Measurements from ENCODE around the gene DAGLA. TPM values are rescaled to one million over a fixed set of nuclear protein-coding genes. Genes with fewer than 3 reads are reported as not detected.

The DAGLA gene
- total RNA-seq, 3 donors from 2014 or later (not counting 1 experiment from before 2014, with no cell fraction given): 0.18 to 0.48 (median 0.38) TPM

DNA sequence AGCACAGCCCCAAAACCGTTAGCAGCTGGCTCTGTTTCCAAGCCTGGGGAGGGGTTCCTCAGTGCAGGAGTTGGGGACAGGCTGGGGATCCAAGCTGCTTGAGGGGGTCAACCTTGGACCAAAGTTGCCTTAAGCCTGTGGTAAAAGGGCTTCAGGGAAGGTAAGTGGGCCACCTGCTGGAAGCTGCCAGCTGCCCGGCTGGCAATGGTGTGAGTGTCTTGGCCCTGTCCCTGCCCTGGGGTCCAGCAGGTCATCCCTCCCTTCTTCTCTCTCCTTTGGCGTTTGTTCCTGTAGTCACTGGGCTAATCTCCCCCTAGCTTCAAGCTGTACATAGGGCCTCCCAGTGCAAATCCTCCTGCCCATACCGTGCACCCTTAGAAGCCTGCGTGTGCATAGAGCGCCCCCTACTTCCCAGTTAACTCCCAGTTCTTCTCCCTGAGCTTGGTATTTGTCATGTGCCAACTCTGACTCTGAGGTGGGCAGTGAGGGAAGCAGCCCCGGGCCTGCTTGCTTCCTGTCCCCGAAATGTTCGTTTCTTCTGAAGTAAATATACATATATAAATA lies 107.8 kb downstream of the DAGLA start:
- H3K4me1 ChIP-seq (ENCODE audit: control insufficient read depth, insufficient read depth, low read length): peaks cover 13% of the 10 kb centered on the region
- no peaks in the 10 kb centered on the region for H3K27me3 Mint-ChIP-seq (ENCODE audit: low read depth in 2 of 2)
- no peaks in the 10 kb centered on the region for H3K36me3 Mint-ChIP-seq
- no peaks in the 10 kb centered on the region for H3K9me3 ChIP-seq (ENCODE audit: control insufficient read depth, insufficient read depth, low read length)
- peaks cover 13 to 41% of the 10 kb centered on the region in 2 donors for H3K4me1 Mint-ChIP-seq
- H3K27me3 ChIP-seq (ENCODE audit: control insufficient read depth, insufficient read depth, low read length): no peaks in the 10 kb centered on the region
- H3K4me3 ChIP-seq (ENCODE audit: low read length): no peak overlapping the region
- H3K36me3 ChIP-seq (ENCODE audit: control insufficient read depth, insufficient read depth, low read length): peaks cover 44% of the 10 kb centered on the region
- H3K27ac ChIP-seq (ENCODE audit: low read length): no peak overlapping the region
- ATAC-seq (no peak), DNase-seq (peak in 1 of 2 donors; percentile 36)
- no peak overlapping the region for H3K4me3 Mint-ChIP-seq
- no peaks in the 10 kb centered on the region for H3K9me3 Mint-ChIP-seq
- TF ChIP-seq, protein P1, sequence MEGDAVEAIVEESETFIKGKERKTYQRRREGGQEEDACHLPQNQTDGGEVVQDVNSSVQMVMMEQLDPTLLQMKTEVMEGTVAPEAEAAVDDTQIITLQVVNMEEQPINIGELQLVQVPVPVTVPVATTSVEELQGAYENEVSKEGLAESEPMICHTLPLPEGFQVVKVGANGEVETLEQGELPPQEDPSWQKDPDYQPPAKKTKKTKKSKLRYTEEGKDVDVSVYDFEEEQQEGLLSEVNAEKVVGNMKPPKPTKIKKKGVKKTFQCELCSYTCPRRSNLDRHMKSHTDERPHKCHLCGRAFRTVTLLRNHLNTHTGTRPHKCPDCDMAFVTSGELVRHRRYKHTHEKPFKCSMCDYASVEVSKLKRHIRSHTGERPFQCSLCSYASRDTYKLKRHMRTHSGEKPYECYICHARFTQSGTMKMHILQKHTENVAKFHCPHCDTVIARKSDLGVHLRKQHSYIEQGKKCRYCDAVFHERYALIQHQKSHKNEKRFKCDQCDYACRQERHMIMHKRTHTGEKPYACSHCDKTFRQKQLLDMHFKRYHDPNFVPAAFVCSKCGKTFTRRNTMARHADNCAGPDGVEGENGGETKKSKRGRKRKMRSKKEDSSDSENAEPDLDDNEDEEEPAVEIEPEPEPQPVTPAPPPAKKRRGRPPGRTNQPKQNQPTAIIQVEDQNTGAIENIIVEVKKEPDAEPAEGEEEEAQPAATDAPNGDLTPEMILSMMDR (IDR thresholded peaks at IDR 0.05): no peak
- 87% methylated on average over 6 of the region's 9 CpGs for WGBS (ENCODE audit: insufficient coverage)
- intact Hi-C loops (cut with micrococcal nuclease): no loop called here
- H3K27ac Mint-ChIP-seq: peak overlapping the region in 1 of 2 donors; percentile 18

DNA sequence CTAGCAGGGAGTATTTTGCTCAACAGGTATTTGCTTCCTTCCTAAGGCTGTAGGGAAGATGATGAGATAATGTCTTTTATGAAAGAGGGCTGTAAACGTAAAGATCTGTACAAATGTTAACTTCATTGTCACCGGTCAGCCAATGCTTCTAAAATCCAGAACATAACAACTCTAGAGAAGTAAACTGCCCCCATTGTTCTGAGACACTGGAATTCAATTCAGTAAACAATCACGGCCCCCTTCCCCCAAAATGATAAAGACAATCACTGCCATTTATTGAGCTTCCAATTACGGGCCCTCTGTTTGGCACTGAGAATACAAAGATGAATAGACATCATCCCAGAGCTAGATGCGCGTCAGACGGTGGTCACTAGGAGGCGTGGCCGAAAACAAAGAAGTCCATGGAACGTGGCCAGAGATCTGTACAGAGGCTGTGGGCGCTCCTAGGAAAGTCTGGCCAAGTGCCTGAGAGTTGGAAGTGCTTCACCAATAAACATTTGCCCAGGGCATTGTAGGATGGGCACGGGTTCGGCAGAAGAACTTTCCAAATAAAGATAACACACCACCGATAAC lies 111.6 kb downstream of the DAGLA start:
- WGBS (ENCODE audit: insufficient coverage): 5% methylated on average over 14 of the region's 14 CpGs
- Mint-ChIP-seq H3K27me3 (ENCODE audit: low read depth in 2 of 2) (no peaks in the 10 kb centered on the region), H3K9me3 (no peaks in the 10 kb centered on the region), H3K36me3 (no peaks in the 10 kb centered on the region), H3K4me3 (peak overlapping the region; percentile 96), H3K4me1 (peaks cover 17 to 43% of the 10 kb centered on the region in 2 donors), H3K27ac (peak overlapping the region; percentile 98 to 99)
- peak; percentile 36 to 63 (median 48) for ATAC-seq
- Histone ChIP-seq H3K27ac (ENCODE audit: low read length) (peak overlapping the region; percentile 89), H3K4me1 (ENCODE audit: control insufficient read depth, insufficient read depth, low read length) (peaks cover 20% of the 10 kb centered on the region), H3K36me3 (ENCODE audit: control insufficient read depth, insufficient read depth, low read length) (peaks cover 36% of the 10 kb centered on the region), H3K27me3 (ENCODE audit: control insufficient read depth, insufficient read depth, low read length) (no peaks in the 10 kb centered on the region), H3K9me3 (ENCODE audit: control insufficient read depth, insufficient read depth, low read length) (no peaks in the 10 kb centered on the region), H3K4me3 (ENCODE audit: low read length) (peak overlapping the region; percentile 64)
- TF ChIP-seq, protein P1 (IDR thresholded peaks at IDR 0.05): peak; percentile 13
- DNase-seq: peak; percentile 58 to 67
- intact Hi-C loops (cut with micrococcal nuclease): loop anchor here (1.0 to 5.0 kb wide), 3 partner anchors 23 to 331 kb away; partner anchors contain the start of gene FADS2

DNA sequence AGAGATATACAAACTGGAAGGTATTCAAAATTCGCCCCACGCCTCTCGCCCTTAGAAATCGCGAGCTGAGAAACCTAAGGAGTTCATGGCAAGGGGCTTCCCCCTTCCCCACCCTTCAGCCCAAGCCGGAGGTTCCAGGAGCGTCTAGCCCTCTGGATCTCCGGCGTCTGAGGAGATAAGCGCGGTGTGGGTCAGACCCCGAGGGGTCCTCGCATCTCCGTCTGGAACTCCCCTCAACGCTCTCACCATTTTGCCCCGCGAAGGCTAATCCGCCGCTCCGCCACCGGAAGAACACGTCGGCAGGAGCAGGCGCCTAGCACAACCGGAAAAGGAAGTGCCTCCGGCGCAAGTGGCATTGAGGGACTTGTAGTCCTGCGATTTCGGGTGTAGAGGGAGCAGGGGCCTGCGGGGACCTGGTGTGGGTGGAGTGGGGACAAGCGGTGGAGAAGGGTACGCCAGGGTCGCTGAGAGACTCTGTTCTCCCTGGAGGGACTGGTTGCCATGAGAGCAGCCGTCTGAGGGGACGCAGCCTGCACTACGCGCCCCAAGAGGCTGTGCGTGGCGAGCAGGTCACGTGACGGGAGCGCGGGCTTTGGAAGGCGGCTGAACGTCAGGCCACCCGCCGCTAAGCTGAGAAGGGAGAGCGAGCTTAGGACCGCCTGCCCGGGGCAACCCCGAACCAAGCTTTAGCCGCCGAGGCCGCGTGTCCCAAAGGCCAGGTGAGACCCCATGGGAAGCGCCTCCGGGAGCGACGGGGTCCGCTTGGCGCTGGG lies 112.3 kb downstream of the DAGLA start, which contains the start of the genes FEN1 and TMEM258:
FEN1 (plus strand) TSS at position 602 of the 773 bp plus-strand sequence. CDS start 2,451 bp downstream, outside the sequence.
TMEM258 (minus strand) TSS at position 290 of the 773 bp plus-strand sequence; CDS start at position 249, 41 bp downstream.
- WGBS (ENCODE audit: insufficient coverage): under 1% methylated on average over 61 of the region's 61 CpGs
- H3K27ac Mint-ChIP-seq: peak within 1 kb of the TSS; percentile 98 to 99
- intact Hi-C loops (cut with micrococcal nuclease): loop anchor here (1.0 to 5.0 kb wide), 3 partner anchors 23 to 331 kb away; partner anchors contain the start of gene FADS2
- peak within 1 kb of the TSS; percentile 89 for H3K27ac ChIP-seq (ENCODE audit: low read length)
- DNase-seq (peak; percentile 87 to 93), ATAC-seq (peak; percentile 83 to 92 (median 88))
- H3K4me1 Mint-ChIP-seq: peaks cover 17 to 43% of the 10 kb centered on the region in 2 donors
- no peaks in the 10 kb centered on the region for H3K9me3 ChIP-seq (ENCODE audit: control insufficient read depth, insufficient read depth, low read length)
- TF ChIP-seq, protein P1 (IDR thresholded peaks at IDR 0.05): no peak
- H3K4me1 ChIP-seq (ENCODE audit: control insufficient read depth, insufficient read depth, low read length): peaks cover 20% of the 10 kb centered on the region
- H3K4me3 Mint-ChIP-seq: peak within 1 kb of the TSS; percentile 96
- peak within 1 kb of the TSS; percentile 64 for H3K4me3 ChIP-seq (ENCODE audit: low read length)
- no peaks in the 10 kb centered on the region for H3K36me3 Mint-ChIP-seq
- H3K36me3 ChIP-seq (ENCODE audit: control insufficient read depth, insufficient read depth, low read length): peaks cover 29% of the 10 kb centered on the region
- no peaks in the 10 kb centered on the region for H3K27me3 Mint-ChIP-seq (ENCODE audit: low read depth in 2 of 2)
- H3K27me3 ChIP-seq (ENCODE audit: control insufficient read depth, insufficient read depth, low read length): no peaks in the 10 kb centered on the region
- no peaks in the 10 kb centered on the region for H3K9me3 Mint-ChIP-seq

All from natural killer cell (primary cell).